GM23338 (cell line): Measurements from ENCODE around the gene CCDC92. TPM values are rescaled to one million over a fixed set of nuclear protein-coding genes. Genes with fewer than 3 reads are reported as not detected.

Experiments
- ATAC-seq: fragments of 200-7000 bp; cut with Tn5 transposase; 3 replicates; pipeline ENCODE4 v1.9.1; 2020
- DNase-seq: peaks from one replicate; pipeline ENCODE4 v3.0.0-alpha.2; 2015; ENCODE audit warnings: low spot score
- H2AFZ ChIP-seq: fragments of 200-600 bp; sonication (generic); 2 replicates; pipeline ENCODE4 v1.8.0; 2016; ENCODE audit warnings: antibody characterized with exemption, mild to moderate bottlenecking, moderate library complexity
- H3F3A ChIP-seq: fragments of 200-600 bp; sonication (generic); replicated peaks from 2 replicates; pipeline ENCODE4 v1.8.0; 2017; ENCODE audit warnings: antibody characterized with exemption, mixed run types, low read depth
- H3K27ac ChIP-seq: fragments of 200-600 bp; sonication (generic); 2 replicates; pipeline ENCODE4 v1.6.1; 2016; ENCODE audit warnings: low read depth
- H3K27me3 ChIP-seq: fragments of 200-600 bp; sonication (generic); 2 replicates; pipeline ENCODE4 v1.8.0; 2016; ENCODE audit warnings: mild to moderate bottlenecking, mixed run types, moderate library complexity; ENCODE audit not compliant: insufficient read depth
- H3K36me3 ChIP-seq: fragments of 200-600 bp; sonication (generic); 2 replicates; pipeline ENCODE4 v1.8.0; 2016; ENCODE audit warnings: mild to moderate bottlenecking; ENCODE audit not compliant: insufficient read depth
- H3K4me1 ChIP-seq: fragments of 200-600 bp; sonication (generic); 2 replicates; pipeline ENCODE4 v1.8.0; 2016; ENCODE audit warnings: mild to moderate bottlenecking, moderate library complexity; ENCODE audit not compliant: insufficient read depth
- H3K4me2 ChIP-seq: fragments of 200-600 bp; sonication (generic); 2 replicates; pipeline ENCODE4 v1.7.1; 2017; ENCODE audit warnings: mixed run types
- H3K4me3 ChIP-seq: fragments of 200-600 bp; sonication (generic); 2 replicates; pipeline ENCODE4 v1.6.1; 2016; ENCODE audit warnings: mixed run types
- H3K79me2 ChIP-seq: fragments of 200-600 bp; sonication (generic); replicated peaks from 2 replicates; pipeline ENCODE4 v1.8.0; 2017; ENCODE audit warnings: mild to moderate bottlenecking; ENCODE audit not compliant: insufficient read depth
- H3K9me2 ChIP-seq: fragments of 200-600 bp; sonication (generic); 2 replicates; pipeline ENCODE4 v1.8.0; 2017; ENCODE audit not compliant: insufficient read depth
- H4K20me1 ChIP-seq: fragments of 200-600 bp; sonication (generic); replicated peaks from 2 replicates; pipeline ENCODE4 v1.8.0; 2017; ENCODE audit warnings: mild to moderate bottlenecking; ENCODE audit not compliant: insufficient read depth
- H3K27ac Mint-ChIP-seq: 2 replicates; pipeline ENCODE4 v1.8.0; 2020; ENCODE audit warnings: inconsistent platforms, mild to moderate bottlenecking, moderate library complexity, mixed read lengths
- H3K27me3 Mint-ChIP-seq: 3 replicates; pipeline ENCODE4 v1.8.0; 2022; ENCODE audit warnings: low read depth, mild to moderate bottlenecking, moderate library complexity, mixed read lengths, inconsistent platforms; ENCODE audit not compliant: insufficient read depth, poor library complexity
- H3K36me3 Mint-ChIP-seq: 3 replicates; pipeline ENCODE4 v1.8.0; 2021; ENCODE audit warnings: low read depth, mild to moderate bottlenecking, inconsistent platforms, moderate library complexity, mixed read lengths
- H3K4me1 Mint-ChIP-seq: 3 replicates; pipeline ENCODE4 v1.8.0; 2020; ENCODE audit warnings: mild to moderate bottlenecking, inconsistent platforms, mixed read lengths
- H3K4me3 Mint-ChIP-seq: 3 replicates; pipeline ENCODE4 v1.8.0; 2021; ENCODE audit warnings: moderate library complexity, mild to moderate bottlenecking, inconsistent platforms, mixed read lengths
- H3K9me3 Mint-ChIP-seq: 3 replicates; pipeline ENCODE4 v1.8.0; 2020; ENCODE audit warnings: moderate library complexity, mild to moderate bottlenecking, inconsistent platforms, mixed read lengths
- CREB1 ChIP-seq: fragments of 250-450 bp; sonication (Bioruptor Pico); IDR thresholded peaks from 2 replicates; pipeline ENCODE4 v1.5.0; 2020; ENCODE audit warnings: low read depth, mild to moderate bottlenecking, moderate library complexity
- EZH2 ChIP-seq: fragments of 200-600 bp; sonication (generic); IDR thresholded peaks from one replicate; pipeline ENCODE4 v1.8.0; 2017; ENCODE audit warnings: antibody characterized with exemption, mild to moderate bottlenecking, low read depth; ENCODE audit not compliant: unreplicated experiment
- NANOG ChIP-seq: IDR thresholded peaks from 2 replicates; pipeline ENCODE4 v1.6.1; 2016; ENCODE audit warnings: antibody characterized with exemption, borderline replicate concordance
- STAT1 ChIP-seq: IDR thresholded peaks from one replicate; pipeline ENCODE4 v1.6.1; 2016; ENCODE audit warnings: antibody characterized with exemption; ENCODE audit not compliant: unreplicated experiment
- ZNF114 ChIP-seq: fragments of 250-450 bp; sonication (Bioruptor Pico); IDR thresholded peaks from 2 replicates; pipeline ENCODE4 v1.5.0; 2020; ENCODE audit warnings: mild to moderate bottlenecking, moderate library complexity
- ZNF331 ChIP-seq: fragments of 250-450 bp; sonication (Bioruptor Pico); IDR thresholded peaks from 2 replicates; pipeline ENCODE4 v1.5.0; 2020; ENCODE audit warnings: low read depth, mild to moderate bottlenecking, moderate library complexity
- polyA plus RNA-seq: library from polyadenylated mRNA; unstranded; fragments of >200 nt; fragmentation: Nextera tagmentation; extraction: Ambion mirVana; gene quantifications from 2 replicates; pipeline ENCODE4 v1.2.1, GENCODE V29; 2016
- total RNA-seq: library from RNA; depleted of rRNA; stranded (reverse); fragments of >200 nt; shearing (Covaris generic); gene quantifications from 2 replicates; pipeline ENCODE4 v1.2.3, GENCODE V29; 2014
- TF ChIP-seq, protein P1 (sequence below), 2 experiments: fragments of 200-600 bp in 1 of 2; sonication (generic) in 1 of 2; conservative IDR thresholded peaks; 2 replicates each; pipeline versions ENCODE4 v1.5.1 to v1.6.1; 2016 to 2017; ENCODE audit warnings: antibody characterized with exemption in 2 of 2, low read depth in 2 of 2, mild to moderate bottlenecking in 2 of 2, moderate library complexity in 1 of 2
- TF ChIP-seq, protein P2 (sequence below): IDR thresholded peaks from 2 replicates; pipeline ENCODE4 v1.6.1; 2016; ENCODE audit warnings: antibody characterized with exemption
- TF ChIP-seq, protein P3 (sequence below): fragments of 250-450 bp; sonication (Bioruptor Pico); IDR thresholded peaks from 2 replicates; pipeline ENCODE4 v1.5.0; 2020; ENCODE audit warnings: mild to moderate bottlenecking, moderate library complexity

Gene CCDC92
- total and polyA plus RNA-seq, 2 experiments from 2014 or later, result 0.08 to 0.31 TPM

DNA sequence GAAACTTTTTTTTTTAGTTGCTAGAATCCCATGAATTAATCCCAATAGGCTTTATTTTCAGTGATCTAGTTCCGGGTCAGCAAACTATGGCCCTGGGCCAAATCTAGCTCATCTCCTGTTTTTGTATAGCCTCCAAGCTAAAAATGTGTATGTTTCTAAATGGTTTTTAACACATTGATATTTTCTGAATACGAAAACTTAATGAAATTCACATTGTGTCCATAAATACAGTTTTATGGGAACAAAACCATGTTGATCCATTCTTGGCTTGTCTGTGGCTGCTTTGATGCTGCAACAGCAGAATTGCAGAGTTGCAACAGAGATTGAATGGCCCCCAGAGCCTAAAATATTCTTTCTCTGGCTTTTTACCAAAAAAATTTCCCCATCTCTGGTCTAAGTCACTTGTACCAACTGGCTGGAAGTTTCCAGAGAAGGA is 47.9 kb upstream of the CCDC92 start:
- no peaks in the 10 kb centered on the region for H3K27me3 ChIP-seq
- H2AFZ ChIP-seq, result no peak overlapping the region
- H3K4me2 ChIP-seq, result no peak overlapping the region
- TF ChIP-seq ZNF331 (CRISPR knock-in tag) (no peak), STAT1 (no peak), CREB1 (CRISPR knock-in tag) (no peak), NANOG (no peak), EZH2 (no peak)
- TF ChIP-seq, protein P1, sequence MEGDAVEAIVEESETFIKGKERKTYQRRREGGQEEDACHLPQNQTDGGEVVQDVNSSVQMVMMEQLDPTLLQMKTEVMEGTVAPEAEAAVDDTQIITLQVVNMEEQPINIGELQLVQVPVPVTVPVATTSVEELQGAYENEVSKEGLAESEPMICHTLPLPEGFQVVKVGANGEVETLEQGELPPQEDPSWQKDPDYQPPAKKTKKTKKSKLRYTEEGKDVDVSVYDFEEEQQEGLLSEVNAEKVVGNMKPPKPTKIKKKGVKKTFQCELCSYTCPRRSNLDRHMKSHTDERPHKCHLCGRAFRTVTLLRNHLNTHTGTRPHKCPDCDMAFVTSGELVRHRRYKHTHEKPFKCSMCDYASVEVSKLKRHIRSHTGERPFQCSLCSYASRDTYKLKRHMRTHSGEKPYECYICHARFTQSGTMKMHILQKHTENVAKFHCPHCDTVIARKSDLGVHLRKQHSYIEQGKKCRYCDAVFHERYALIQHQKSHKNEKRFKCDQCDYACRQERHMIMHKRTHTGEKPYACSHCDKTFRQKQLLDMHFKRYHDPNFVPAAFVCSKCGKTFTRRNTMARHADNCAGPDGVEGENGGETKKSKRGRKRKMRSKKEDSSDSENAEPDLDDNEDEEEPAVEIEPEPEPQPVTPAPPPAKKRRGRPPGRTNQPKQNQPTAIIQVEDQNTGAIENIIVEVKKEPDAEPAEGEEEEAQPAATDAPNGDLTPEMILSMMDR (conservative IDR thresholded peaks at IDR 0.05; ENCODE audit: low read depth in 2 of 2), result no peak
- TF ChIP-seq, protein P2, sequence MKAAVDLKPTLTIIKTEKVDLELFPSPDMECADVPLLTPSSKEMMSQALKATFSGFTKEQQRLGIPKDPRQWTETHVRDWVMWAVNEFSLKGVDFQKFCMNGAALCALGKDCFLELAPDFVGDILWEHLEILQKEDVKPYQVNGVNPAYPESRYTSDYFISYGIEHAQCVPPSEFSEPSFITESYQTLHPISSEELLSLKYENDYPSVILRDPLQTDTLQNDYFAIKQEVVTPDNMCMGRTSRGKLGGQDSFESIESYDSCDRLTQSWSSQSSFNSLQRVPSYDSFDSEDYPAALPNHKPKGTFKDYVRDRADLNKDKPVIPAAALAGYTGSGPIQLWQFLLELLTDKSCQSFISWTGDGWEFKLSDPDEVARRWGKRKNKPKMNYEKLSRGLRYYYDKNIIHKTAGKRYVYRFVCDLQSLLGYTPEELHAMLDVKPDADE, result no peak
- H3K9me2 ChIP-seq, result no peaks in the 10 kb centered on the region
- no peaks in the 10 kb centered on the region for H3K36me3 ChIP-seq
- no peaks in the 10 kb centered on the region for H3K4me1 ChIP-seq
- H3K9me3 Mint-ChIP-seq, result peaks cover 2% of the 10 kb centered on the region; the same call in 1 of the 3 replicates
- no peaks in the 10 kb centered on the region for H3K79me2 ChIP-seq
- H3F3A ChIP-seq, result no peaks in the 10 kb centered on the region
- no peaks in the 10 kb centered on the region; the same call in 2 of the 3 replicates for H3K36me3 Mint-ChIP-seq
- H3K27me3 Mint-ChIP-seq, result peaks cover under 1% of the 10 kb centered on the region
- H3K4me1 Mint-ChIP-seq, result peaks cover 4% of the 10 kb centered on the region; the same call in 2 of the 3 replicates
- no peak overlapping the region for H3K4me3 Mint-ChIP-seq
- DNase-seq (no peak), ATAC-seq (no peak)
- no peak overlapping the region for H3K27ac Mint-ChIP-seq
- no peaks in the 10 kb centered on the region for H4K20me1 ChIP-seq
- H3K27ac ChIP-seq, result no peak overlapping the region
- no peak overlapping the region for H3K4me3 ChIP-seq

- Mint-ChIP-seq H3K36me3 (no peaks in the 10 kb centered on the region), H3K4me3 (no peak overlapping the region), H3K4me1 (peaks cover 4% of the 10 kb centered on the region; the same call in 2 of the 3 replicates), H3K9me3 (peaks cover 2% of the 10 kb centered on the region; the same call in 1 of the 3 replicates), H3K27me3 (peaks cover 2% of the 10 kb centered on the region), H3K27ac (no peak overlapping the region)
- no peak for ATAC-seq
- H3F3A ChIP-seq, result no peaks in the 10 kb centered on the region
- TF ChIP-seq STAT1 (no peak), ZNF331 (CRISPR knock-in tag) (no peak), ZNF114 (CRISPR knock-in tag) (no peak)
- TF ChIP-seq, protein P3, sequence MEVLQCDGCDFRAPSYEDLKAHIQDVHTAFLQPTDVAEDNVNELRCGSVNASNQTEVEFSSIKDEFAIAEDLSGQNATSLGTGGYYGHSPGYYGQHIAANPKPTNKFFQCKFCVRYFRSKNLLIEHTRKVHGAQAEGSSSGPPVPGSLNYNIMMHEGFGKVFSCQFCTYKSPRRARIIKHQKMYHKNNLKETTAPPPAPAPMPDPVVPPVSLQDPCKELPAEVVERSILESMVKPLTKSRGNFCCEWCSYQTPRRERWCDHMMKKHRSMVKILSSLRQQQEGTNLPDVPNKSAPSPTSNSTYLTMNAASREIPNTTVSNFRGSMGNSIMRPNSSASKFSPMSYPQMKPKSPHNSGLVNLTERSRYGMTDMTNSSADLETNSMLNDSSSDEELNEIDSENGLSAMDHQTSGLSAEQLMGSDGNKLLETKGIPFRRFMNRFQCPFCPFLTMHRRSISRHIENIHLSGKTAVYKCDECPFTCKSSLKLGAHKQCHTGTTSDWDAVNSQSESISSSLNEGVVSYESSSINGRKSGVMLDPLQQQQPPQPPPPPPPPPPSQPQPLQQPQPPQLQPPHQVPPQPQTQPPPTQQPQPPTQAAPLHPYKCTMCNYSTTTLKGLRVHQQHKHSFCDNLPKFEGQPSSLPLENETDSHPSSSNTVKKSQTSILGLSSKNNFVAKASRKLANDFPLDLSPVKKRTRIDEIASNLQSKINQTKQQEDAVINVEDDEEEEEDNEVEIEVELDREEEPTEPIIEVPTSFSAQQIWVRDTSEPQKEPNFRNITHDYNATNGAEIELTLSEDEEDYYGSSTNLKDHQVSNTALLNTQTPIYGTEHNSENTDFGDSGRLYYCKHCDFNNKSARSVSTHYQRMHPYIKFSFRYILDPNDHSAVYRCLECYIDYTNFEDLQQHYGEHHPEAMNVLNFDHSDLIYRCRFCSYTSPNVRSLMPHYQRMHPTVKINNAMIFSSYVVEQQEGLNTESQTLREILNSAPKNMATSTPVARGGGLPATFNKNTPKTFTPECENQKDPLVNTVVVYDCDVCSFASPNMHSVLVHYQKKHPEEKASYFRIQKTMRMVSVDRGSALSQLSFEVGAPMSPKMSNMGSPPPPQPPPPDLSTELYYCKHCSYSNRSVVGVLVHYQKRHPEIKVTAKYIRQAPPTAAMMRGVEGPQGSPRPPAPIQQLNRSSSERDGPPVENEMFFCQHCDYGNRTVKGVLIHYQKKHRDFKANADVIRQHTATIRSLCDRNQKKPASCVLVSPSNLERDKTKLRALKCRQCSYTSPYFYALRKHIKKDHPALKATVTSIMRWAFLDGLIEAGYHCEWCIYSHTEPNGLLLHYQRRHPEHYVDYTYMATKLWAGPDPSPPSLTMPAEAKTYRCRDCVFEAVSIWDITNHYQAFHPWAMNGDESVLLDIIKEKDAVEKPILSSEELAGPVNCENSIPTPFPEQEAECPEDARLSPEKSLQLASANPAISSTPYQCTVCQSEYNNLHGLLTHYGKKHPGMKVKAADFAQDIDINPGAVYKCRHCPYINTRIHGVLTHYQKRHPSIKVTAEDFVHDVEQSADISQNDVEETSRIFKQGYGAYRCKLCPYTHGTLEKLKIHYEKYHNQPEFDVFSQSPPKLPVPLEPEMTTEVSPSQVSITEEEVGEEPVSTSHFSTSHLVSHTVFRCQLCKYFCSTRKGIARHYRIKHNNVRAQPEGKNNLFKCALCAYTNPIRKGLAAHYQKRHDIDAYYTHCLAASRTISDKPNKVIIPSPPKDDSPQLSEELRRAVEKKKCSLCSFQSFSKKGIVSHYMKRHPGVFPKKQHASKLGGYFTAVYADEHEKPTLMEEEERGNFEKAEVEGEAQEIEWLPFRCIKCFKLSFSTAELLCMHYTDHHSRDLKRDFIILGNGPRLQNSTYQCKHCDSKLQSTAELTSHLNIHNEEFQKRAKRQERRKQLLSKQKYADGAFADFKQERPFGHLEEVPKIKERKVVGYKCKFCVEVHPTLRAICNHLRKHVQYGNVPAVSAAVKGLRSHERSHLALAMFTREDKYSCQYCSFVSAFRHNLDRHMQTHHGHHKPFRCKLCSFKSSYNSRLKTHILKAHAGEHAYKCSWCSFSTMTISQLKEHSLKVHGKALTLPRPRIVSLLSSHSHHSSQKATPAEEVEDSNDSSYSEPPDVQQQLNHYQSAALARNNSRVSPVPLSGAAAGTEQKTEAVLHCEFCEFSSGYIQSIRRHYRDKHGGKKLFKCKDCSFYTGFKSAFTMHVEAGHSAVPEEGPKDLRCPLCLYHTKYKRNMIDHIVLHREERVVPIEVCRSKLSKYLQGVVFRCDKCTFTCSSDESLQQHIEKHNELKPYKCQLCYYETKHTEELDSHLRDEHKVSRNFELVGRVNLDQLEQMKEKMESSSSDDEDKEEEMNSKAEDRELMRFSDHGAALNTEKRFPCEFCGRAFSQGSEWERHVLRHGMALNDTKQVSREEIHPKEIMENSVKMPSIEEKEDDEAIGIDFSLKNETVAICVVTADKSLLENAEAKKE (CRISPR knock-in tag), result no peak
- no peak overlapping the region for H3K27ac ChIP-seq
- no peaks in the 10 kb centered on the region for H3K27me3 ChIP-seq
- no peaks in the 10 kb centered on the region for H3K79me2 ChIP-seq
- no peak overlapping the region for H3K4me2 ChIP-seq
- H2AFZ ChIP-seq, result no peak overlapping the region
- H3K36me3 ChIP-seq, result no peaks in the 10 kb centered on the region
- H4K20me1 ChIP-seq, result no peaks in the 10 kb centered on the region
- no peak overlapping the region for H3K4me3 ChIP-seq
- DNase-seq, result no peak
- no peaks in the 10 kb centered on the region for H3K4me1 ChIP-seq
- H3K9me2 ChIP-seq, result no peaks in the 10 kb centered on the region
These were observed 46.5 kb upstream of the CCDC92 start for GRCh38 chr12:124019115-124019514.
